CD4-positive, CD25-positive, alpha-beta regulatory T cell (primary cell): Measurements from ENCODE around the gene ATP6V1G3. TPM values are rescaled to one million over a fixed set of nuclear protein-coding genes. Genes with fewer than 3 reads are reported as not detected.
"Not testable (repeated sequence)": the region's sequence is repeated elsewhere in the genome, so short reads cannot be mapped to it uniquely, and the experiment has no call there.

Experiments
- ATAC-seq, 2 donors: fragments of 150-1000 bp; cut with Tn5 transposase; one replicate each; pipeline ENCODE4 v1.10.0; 2021; ENCODE audit warnings: low read depth in 2 of 2, moderate number of reproducible peaks in 2 of 2, moderate library complexity in 1 of 2
- DNase-seq, 3 donors: peaks; one replicate each; pipeline versions ENCODE4 v3.0.0 to v3.0.0-alpha.2; 2012 to 2022; ENCODE audit warnings: mixed read lengths in 1 of 3
- H3K27ac ChIP-seq: one replicate; pipeline ENCODE4 v1.7.0; 2013; ENCODE audit warnings: mild to moderate bottlenecking, low read length; ENCODE audit not compliant: insufficient read depth, poor library complexity, severe bottlenecking
- H3K27me3 ChIP-seq: one replicate; pipeline ENCODE4 v1.7.0; 2013; ENCODE audit warnings: low read length; ENCODE audit not compliant: control insufficient read depth, insufficient read depth
- H3K36me3 ChIP-seq: one replicate; pipeline ENCODE4 v1.7.0; 2013; ENCODE audit warnings: mild to moderate bottlenecking, low read length, moderate library complexity; ENCODE audit not compliant: control insufficient read depth, insufficient read depth
- H3K4me1 ChIP-seq: 2 replicates; pipeline ENCODE4 v1.7.0; 2013; ENCODE audit warnings: mild to moderate bottlenecking, low read length; ENCODE audit not compliant: insufficient read depth, control insufficient read depth, poor library complexity, severe bottlenecking
- H3K4me3 ChIP-seq: one replicate; pipeline ENCODE4 v1.7.0; 2013; ENCODE audit warnings: low read depth, mild to moderate bottlenecking, low read length, moderate library complexity
- H3K9me3 ChIP-seq, 2 experiments: 1 replicate in 1 of 2; 2 replicates in 1 of 2; pipeline ENCODE4 v1.7.0; 2013; ENCODE audit warnings: low read length in 2 of 2, mild to moderate bottlenecking in 1 of 2, moderate library complexity in 1 of 2; ENCODE audit not compliant: control insufficient read depth in 2 of 2
- H3K27ac Mint-ChIP-seq, 3 donors: one replicate each; pipeline ENCODE4 v1.8.0; 2020 to 2022; ENCODE audit warnings: mild to moderate bottlenecking in 3 of 3, mixed read lengths in 3 of 3, moderate library complexity in 2 of 3
- H3K27me3 Mint-ChIP-seq: one replicate; pipeline ENCODE4 v1.8.0; 2022; ENCODE audit warnings: mild to moderate bottlenecking, mixed read lengths
- H3K36me3 Mint-ChIP-seq: one replicate; pipeline ENCODE4 v1.8.0; 2020; ENCODE audit warnings: mixed read lengths
- H3K4me1 Mint-ChIP-seq, 4 donors: one replicate each; pipeline ENCODE4 v1.8.0; 2020 to 2022; ENCODE audit warnings: mixed read lengths in 4 of 4, mild to moderate bottlenecking in 1 of 4
- H3K4me3 Mint-ChIP-seq, 4 donors: one replicate each; pipeline ENCODE4 v1.8.0; 2020 to 2022; ENCODE audit warnings: mild to moderate bottlenecking in 4 of 4, mixed read lengths in 4 of 4, moderate library complexity in 3 of 4
- H3K9me3 Mint-ChIP-seq, 7 donors: one replicate each; pipeline ENCODE4 v1.8.0; 2020 to 2022; ENCODE audit warnings: mixed read lengths in 7 of 7, mild to moderate bottlenecking in 3 of 7, moderate library complexity in 2 of 7
- polyA plus RNA-seq, 4 donors: library from polyadenylated mRNA; unstranded; fragments of 300-500 nt; fragmentation: Illumina TruSeq; gene quantifications; one replicate each; pipeline ENCODE4 v1.2.3, GENCODE V29; 2021
- total RNA-seq: library from RNA; stranded (reverse); gene quantifications from one replicate; pipeline ENCODE4 v1.2.3, GENCODE V29; 2022

The ATP6V1G3 gene
- total RNA-seq, result not detected
- polyA plus RNA-seq, result under 1 TPM in 1 of 4 donors, not detected in 3; 0.87 TPM

- ATAC-seq, result no peak
- Histone ChIP-seq H3K4me1 (peaks cover 22% of the 10 kb centered on the region), H3K36me3 (no peaks in the 10 kb centered on the region), H3K4me3 (no peak within 1 kb of the TSS), H3K27ac (peak within 1 kb of the TSS; percentile 15), H3K9me3 (no peaks in the 10 kb centered on the region), H3K27me3 (no peaks in the 10 kb centered on the region)
- H3K36me3 Mint-ChIP-seq, result no peaks in the 10 kb centered on the region
- no peaks in the 10 kb centered on the region for H3K27me3 Mint-ChIP-seq
- peak within 1 kb of the TSS in 2 of 4 donors; percentile 5 to 48 for H3K4me3 Mint-ChIP-seq
- H3K4me1 Mint-ChIP-seq, result peaks cover 28 to 77% (median 55%) of the 10 kb centered on the region in 4 donors
- H3K27ac Mint-ChIP-seq, result peak within 1 kb of the TSS in 2 of 3 donors; percentile 29 to 97
- DNase-seq, result no peak
- H3K9me3 Mint-ChIP-seq, result peaks cover 0 to under 1% (median 0%) of the 10 kb centered on the region in 7 donors
Observed at GRCh38 chr1:198540580-198540979, at the start of gene ATP6V1G3. Gene ATP6V1G3 (minus strand): TSS chr1:198540680. CDS start chr1:198540650, 30 bp downstream.

GRCh38 chr1:198588845-198589244 is 48.4 kb upstream of the ATP6V1G3 start:
- Mint-ChIP-seq H3K27me3 (no peaks in the 10 kb centered on the region), H3K36me3 (peaks cover 10% of the 10 kb centered on the region), H3K4me3 (no peak overlapping the region), H3K9me3 (peaks cover 2 to 24% (median 15%) of the 10 kb centered on the region in 7 donors), H3K27ac (no peak overlapping the region), H3K4me1 (peaks cover 0 to 5% (median 4%) of the 10 kb centered on the region in 4 donors)
- Histone ChIP-seq H3K9me3 (peaks cover 11 to 18% of the 10 kb centered on the region in 2 experiments), H3K36me3 (no peaks in the 10 kb centered on the region), H3K4me3 (no peak overlapping the region), H3K27ac (no peak overlapping the region), H3K4me1 (no peaks in the 10 kb centered on the region), H3K27me3 (no peaks in the 10 kb centered on the region)
- ATAC-seq, result no peak
- DNase-seq, result no peak

- Histone ChIP-seq H3K36me3 (no peaks in the 10 kb centered on the region), H3K9me3 (peaks cover 5 to 7% of the 10 kb centered on the region in 2 experiments), H3K27me3 (no peaks in the 10 kb centered on the region), H3K4me1 (no peaks in the 10 kb centered on the region), H3K27ac (no peak overlapping the region), H3K4me3 (no peak overlapping the region)
- Mint-ChIP-seq H3K36me3 (peaks cover 8% of the 10 kb centered on the region), H3K27ac (no peak overlapping the region), H3K27me3 (no peaks in the 10 kb centered on the region), H3K4me1 (peaks cover 0 to 7% (median 3%) of the 10 kb centered on the region in 4 donors), H3K9me3 (peaks cover 0 to 22% (median 11%) of the 10 kb centered on the region in 7 donors), H3K4me3 (no peak overlapping the region)
- ATAC-seq, result no peak
- DNase-seq, result no peak
Observed at GRCh38 chr1:198584163-198584562, 43.7 kb upstream of the ATP6V1G3 start.

- H3K4me3 Mint-ChIP-seq, H3K27me3 ChIP-seq, H3K9me3 ChIP-seq, H3K36me3 Mint-ChIP-seq, ATAC-seq, H3K4me1 Mint-ChIP-seq, H3K27me3 Mint-ChIP-seq, H3K4me1 ChIP-seq, DNase-seq, H3K27ac ChIP-seq, H3K4me3 ChIP-seq, H3K36me3 ChIP-seq: not testable (repeated sequence)
- H3K27ac Mint-ChIP-seq, result peak overlapping the region in 1 of 3 donors; percentile 14
- H3K9me3 Mint-ChIP-seq, result peaks cover 0 to 19% (median 9%) of the 10 kb centered on the region in 7 donors
Observed at GRCh38 chr1:198583209-198583802, 42.8 kb upstream of the ATP6V1G3 start.

- DNase-seq (no peak), ATAC-seq (no peak)
- peaks cover 0 to 2% of the 10 kb centered on the region in 2 experiments for H3K9me3 ChIP-seq
- no peaks in the 10 kb centered on the region for H3K4me1 ChIP-seq
- H3K27me3 Mint-ChIP-seq, result no peaks in the 10 kb centered on the region
- H3K4me3 ChIP-seq, result no peak overlapping the region
- peaks cover 0 to 15% (median 12%) of the 10 kb centered on the region in 4 donors for H3K4me1 Mint-ChIP-seq
- peaks cover 0 to 11% (median 8%) of the 10 kb centered on the region in 7 donors for H3K9me3 Mint-ChIP-seq
- no peak overlapping the region for H3K4me3 Mint-ChIP-seq
- H3K36me3 Mint-ChIP-seq, result peaks cover 11% of the 10 kb centered on the region
- H3K27ac Mint-ChIP-seq, result no peak overlapping the region
- H3K36me3 ChIP-seq, result no peaks in the 10 kb centered on the region
- no peaks in the 10 kb centered on the region for H3K27me3 ChIP-seq
- H3K27ac ChIP-seq, result no peak overlapping the region
Observed at GRCh38 chr1:198577444-198577843, 37.0 kb upstream of the ATP6V1G3 start.

GRCh38 chr1:198575798-198576641 is 35.5 kb upstream of the ATP6V1G3 start:
- Histone ChIP-seq H3K4me1 (no peaks in the 10 kb centered on the region), H3K36me3 (no peaks in the 10 kb centered on the region), H3K27ac (no peak overlapping the region), H3K27me3 (no peaks in the 10 kb centered on the region), H3K9me3 (no peaks in the 10 kb centered on the region), H3K4me3 (no peak overlapping the region)
- Mint-ChIP-seq H3K27ac (peak overlapping the region in 2 of 3 donors; percentile 10 to 20), H3K27me3 (no peaks in the 10 kb centered on the region), H3K36me3 (peaks cover 3% of the 10 kb centered on the region), H3K9me3 (peaks cover 0 to 12% (median 0%) of the 10 kb centered on the region in 7 donors), H3K4me1 (peaks cover 0 to 16% (median 12%) of the 10 kb centered on the region in 4 donors), H3K4me3 (no peak overlapping the region)
- ATAC-seq, result no peak
- DNase-seq, result no peak

- H3K27me3 Mint-ChIP-seq, result no peaks in the 10 kb centered on the region
- H3K9me3 Mint-ChIP-seq, result peaks cover 0 to 12% (median 0%) of the 10 kb centered on the region in 7 donors
- no peak overlapping the region for H3K4me3 Mint-ChIP-seq
- no peaks in the 10 kb centered on the region for H3K27me3 ChIP-seq
- DNase-seq (no peak), ATAC-seq (no peak)
- H3K27ac ChIP-seq, result no peak overlapping the region
- no peaks in the 10 kb centered on the region for H3K9me3 ChIP-seq
- no peaks in the 10 kb centered on the region for H3K36me3 ChIP-seq
- peaks cover 3% of the 10 kb centered on the region for H3K36me3 Mint-ChIP-seq
- no peak overlapping the region for H3K4me3 ChIP-seq
- peak overlapping the region in 1 of 3 donors; percentile 10 for H3K27ac Mint-ChIP-seq
- no peaks in the 10 kb centered on the region for H3K4me1 ChIP-seq
- peaks cover 0 to 15% (median 12%) of the 10 kb centered on the region in 4 donors for H3K4me1 Mint-ChIP-seq
Observed at GRCh38 chr1:198575292-198575691, 34.8 kb upstream of the ATP6V1G3 start.
